ENCODE measurements around the gene TEAD1.

The TEAD1 gene

DNA sequence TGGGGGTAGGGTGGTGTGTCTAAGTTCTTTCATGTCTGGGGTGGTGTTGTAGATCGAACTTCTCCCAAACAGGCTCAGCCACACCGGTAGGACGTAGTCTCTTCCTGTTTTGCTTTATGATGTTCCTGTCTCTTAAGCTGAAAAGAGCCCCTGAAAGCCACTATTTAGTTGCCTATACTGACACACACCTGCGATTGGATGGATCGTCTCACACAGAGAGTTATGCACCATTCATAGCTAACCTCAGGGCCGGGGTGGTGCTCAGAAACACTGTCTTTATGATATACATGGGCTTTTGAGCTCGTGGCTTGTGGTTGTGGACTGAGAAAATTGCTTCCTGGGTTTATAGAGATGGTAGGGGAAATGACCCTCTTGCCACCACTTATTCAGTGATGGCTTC is 137.6 kb downstream of the TEAD1 start:
- H3K9me3 Mint-ChIP-seq: no peaks in the 10 kb centered on the region
- TF ChIP-seq, protein P1, sequence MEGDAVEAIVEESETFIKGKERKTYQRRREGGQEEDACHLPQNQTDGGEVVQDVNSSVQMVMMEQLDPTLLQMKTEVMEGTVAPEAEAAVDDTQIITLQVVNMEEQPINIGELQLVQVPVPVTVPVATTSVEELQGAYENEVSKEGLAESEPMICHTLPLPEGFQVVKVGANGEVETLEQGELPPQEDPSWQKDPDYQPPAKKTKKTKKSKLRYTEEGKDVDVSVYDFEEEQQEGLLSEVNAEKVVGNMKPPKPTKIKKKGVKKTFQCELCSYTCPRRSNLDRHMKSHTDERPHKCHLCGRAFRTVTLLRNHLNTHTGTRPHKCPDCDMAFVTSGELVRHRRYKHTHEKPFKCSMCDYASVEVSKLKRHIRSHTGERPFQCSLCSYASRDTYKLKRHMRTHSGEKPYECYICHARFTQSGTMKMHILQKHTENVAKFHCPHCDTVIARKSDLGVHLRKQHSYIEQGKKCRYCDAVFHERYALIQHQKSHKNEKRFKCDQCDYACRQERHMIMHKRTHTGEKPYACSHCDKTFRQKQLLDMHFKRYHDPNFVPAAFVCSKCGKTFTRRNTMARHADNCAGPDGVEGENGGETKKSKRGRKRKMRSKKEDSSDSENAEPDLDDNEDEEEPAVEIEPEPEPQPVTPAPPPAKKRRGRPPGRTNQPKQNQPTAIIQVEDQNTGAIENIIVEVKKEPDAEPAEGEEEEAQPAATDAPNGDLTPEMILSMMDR (IDR thresholded peaks at IDR 0.05; ENCODE audit: unreplicated experiment in 3 of 3): no peak
- H3K27me3 Mint-ChIP-seq (ENCODE audit: low read depth): no peaks in the 10 kb centered on the region
- peaks cover 87% of the 10 kb centered on the region for H3K4me1 Mint-ChIP-seq
- H3K4me3 Mint-ChIP-seq: no peak overlapping the region
- peaks cover 3% of the 10 kb centered on the region for H3K36me3 Mint-ChIP-seq (ENCODE audit: low read depth)
- peak overlapping the region in 2 of 3 experiments; percentile 51 to 78 for H3K27ac Mint-ChIP-seq

- no peaks in the 10 kb centered on the region for H3K27me3 Mint-ChIP-seq (ENCODE audit: low read depth)
- H3K9me3 Mint-ChIP-seq: no peaks in the 10 kb centered on the region
- H3K4me3 Mint-ChIP-seq: peak overlapping the region in 1 of 3 experiments; percentile 31
- H3K27ac Mint-ChIP-seq: peak overlapping the region; percentile 78 to 95 (median 91)
- H3K36me3 Mint-ChIP-seq (ENCODE audit: low read depth): peaks cover 3% of the 10 kb centered on the region
- peaks cover 84% of the 10 kb centered on the region for H3K4me1 Mint-ChIP-seq
- TF ChIP-seq, protein P1 (IDR thresholded peaks at IDR 0.05; ENCODE audit: unreplicated experiment in 3 of 3): no peak
Measured at GRCh38 chr11:12812849-12813248, 138.6 kb downstream of the TEAD1 start.

GRCh38 chr11:12813371-12814225 is 139.4 kb downstream of the TEAD1 start:
- Mint-ChIP-seq H3K36me3 (ENCODE audit: low read depth) (peaks cover 5% of the 10 kb centered on the region), H3K9me3 (no peaks in the 10 kb centered on the region), H3K4me3 (peak overlapping the region; percentile 30 to 57 (median 40)), H3K27ac (peak overlapping the region; percentile 78 to 95 (median 91)), H3K27me3 (ENCODE audit: low read depth) (no peaks in the 10 kb centered on the region), H3K4me1 (peaks cover 82% of the 10 kb centered on the region)
- TF ChIP-seq, protein P1 (IDR thresholded peaks at IDR 0.05; ENCODE audit: unreplicated experiment in 3 of 3): no peak

GRCh38 chr11:12815129-12815480 is 140.9 kb downstream of the TEAD1 start:
- no peaks in the 10 kb centered on the region for H3K27me3 Mint-ChIP-seq (ENCODE audit: low read depth)
- no peaks in the 10 kb centered on the region for H3K9me3 Mint-ChIP-seq
- H3K36me3 Mint-ChIP-seq (ENCODE audit: low read depth): peaks cover 6% of the 10 kb centered on the region
- peak overlapping the region; percentile 78 to 95 (median 91) for H3K27ac Mint-ChIP-seq
- peak overlapping the region; percentile 0 to 37 (median 12) for H3K4me3 Mint-ChIP-seq
- H3K4me1 Mint-ChIP-seq: peaks cover 75% of the 10 kb centered on the region
- TF ChIP-seq, protein P1 (IDR thresholded peaks at IDR 0.05; ENCODE audit: unreplicated experiment in 3 of 3): no peak

- Mint-ChIP-seq H3K4me3 (no peak overlapping the region), H3K4me1 (peaks cover 66% of the 10 kb centered on the region), H3K36me3 (ENCODE audit: low read depth) (peaks cover 6% of the 10 kb centered on the region), H3K27me3 (ENCODE audit: low read depth) (no peaks in the 10 kb centered on the region), H3K9me3 (no peaks in the 10 kb centered on the region), H3K27ac (peak overlapping the region; percentile 78 to 95 (median 91))
- TF ChIP-seq, protein P1 (IDR thresholded peaks at IDR 0.05; ENCODE audit: unreplicated experiment in 3 of 3): no peak
Measured at GRCh38 chr11:12815931-12816494, 141.8 kb downstream of the TEAD1 start.

Measured in nephron (organoid).